Measurements from ENCODE around the gene SUMO4. TPM values are rescaled to one million over a fixed set of nuclear protein-coding genes. Genes with fewer than 3 reads are reported as not detected.

Gene SUMO4
- total RNA-seq, 4 donors from 2014 or later, result 3.3 to 6.7 (median 5.2) TPM

DNA sequence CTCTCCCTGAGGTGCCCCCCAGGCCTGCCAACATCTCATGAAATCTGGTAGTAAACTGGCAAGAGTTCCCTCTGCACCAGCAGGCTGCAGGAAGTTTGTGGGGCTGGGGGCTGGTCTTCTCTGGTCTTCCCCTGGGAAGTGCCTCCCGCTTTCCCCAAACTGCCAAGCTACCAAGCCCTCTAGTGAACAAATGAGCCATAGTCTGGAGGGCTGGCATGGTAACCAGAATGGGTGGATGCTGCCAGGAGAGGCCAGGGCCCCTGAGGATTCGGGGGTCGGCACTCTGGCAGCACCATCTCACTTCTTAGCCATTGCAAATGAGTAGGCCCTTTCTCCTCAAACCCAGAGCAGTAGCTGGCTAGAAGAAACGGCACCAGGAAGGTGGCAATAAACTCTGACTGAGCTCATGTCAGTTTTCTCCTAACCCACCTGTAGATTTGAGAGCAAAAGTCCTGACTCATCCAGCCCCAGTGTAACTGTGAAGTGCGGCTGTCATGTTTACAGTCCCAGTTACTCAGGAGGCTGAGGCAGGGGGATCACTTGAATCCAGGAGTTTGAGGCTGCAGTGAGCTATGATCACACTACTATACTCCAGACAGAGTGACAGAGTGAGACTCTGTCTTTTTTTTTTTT lies 48.9 kb downstream of the SUMO4 start:
- TF ChIP-seq, protein P1, sequence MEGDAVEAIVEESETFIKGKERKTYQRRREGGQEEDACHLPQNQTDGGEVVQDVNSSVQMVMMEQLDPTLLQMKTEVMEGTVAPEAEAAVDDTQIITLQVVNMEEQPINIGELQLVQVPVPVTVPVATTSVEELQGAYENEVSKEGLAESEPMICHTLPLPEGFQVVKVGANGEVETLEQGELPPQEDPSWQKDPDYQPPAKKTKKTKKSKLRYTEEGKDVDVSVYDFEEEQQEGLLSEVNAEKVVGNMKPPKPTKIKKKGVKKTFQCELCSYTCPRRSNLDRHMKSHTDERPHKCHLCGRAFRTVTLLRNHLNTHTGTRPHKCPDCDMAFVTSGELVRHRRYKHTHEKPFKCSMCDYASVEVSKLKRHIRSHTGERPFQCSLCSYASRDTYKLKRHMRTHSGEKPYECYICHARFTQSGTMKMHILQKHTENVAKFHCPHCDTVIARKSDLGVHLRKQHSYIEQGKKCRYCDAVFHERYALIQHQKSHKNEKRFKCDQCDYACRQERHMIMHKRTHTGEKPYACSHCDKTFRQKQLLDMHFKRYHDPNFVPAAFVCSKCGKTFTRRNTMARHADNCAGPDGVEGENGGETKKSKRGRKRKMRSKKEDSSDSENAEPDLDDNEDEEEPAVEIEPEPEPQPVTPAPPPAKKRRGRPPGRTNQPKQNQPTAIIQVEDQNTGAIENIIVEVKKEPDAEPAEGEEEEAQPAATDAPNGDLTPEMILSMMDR (IDR thresholded peaks at IDR 0.05; ENCODE audit: low read depth), result no peak

DNA sequence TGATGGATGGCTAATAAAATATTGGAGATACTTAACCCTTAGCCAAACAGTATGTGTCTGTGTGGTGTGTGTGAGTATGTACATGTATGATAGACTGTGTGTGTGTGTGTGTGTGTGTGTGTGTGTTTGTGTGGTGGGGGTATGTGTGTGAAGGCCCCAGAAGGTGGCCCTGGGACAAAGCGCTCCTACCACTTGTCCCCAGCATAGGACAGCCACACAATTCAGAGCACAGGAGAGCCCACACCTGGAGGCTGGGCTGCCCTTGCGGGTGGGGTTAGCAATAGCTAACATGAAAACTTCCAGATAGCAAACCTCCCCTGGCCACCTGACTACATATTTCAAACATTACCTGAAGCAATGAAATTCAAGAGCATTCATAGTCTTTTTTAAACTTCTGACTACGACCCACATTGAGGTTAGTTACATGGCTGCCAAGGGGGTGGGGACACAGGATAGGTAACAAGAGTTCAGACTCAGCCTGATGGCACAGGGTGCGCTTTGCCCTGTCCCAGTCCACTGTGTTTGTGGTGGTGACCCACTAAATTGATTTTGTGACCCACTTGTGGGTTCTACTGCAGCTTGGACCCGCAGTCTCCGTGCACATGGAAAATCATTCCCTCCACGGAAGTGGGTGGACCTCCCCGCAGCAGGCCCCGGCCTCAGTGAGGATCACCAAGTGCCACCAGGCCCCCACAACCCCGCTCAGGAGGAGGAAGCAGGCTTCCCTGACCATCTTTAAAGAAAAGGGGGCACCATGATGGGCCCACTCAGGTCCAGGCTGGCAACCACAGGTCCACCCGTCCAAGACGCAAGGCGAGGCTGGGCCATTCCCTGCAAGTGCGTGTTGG lies 50.0 kb downstream of the SUMO4 start:
- TF ChIP-seq, protein P1 (IDR thresholded peaks at IDR 0.05; ENCODE audit: low read depth), result no peak

Other genes starting within 250 kb of the SUMO4 start
- gene TAB2, start 82.5 kb upstream of the SUMO4 start, total RNA-seq, result 100 to 1,000 TPM in 1 of 4 donors, 10 to 100 TPM in 3; 59.2 to 121 (median 83.8) TPM
- 10 to 100 TPM in 1 of 4 donors, 1 to 10 TPM in 3; 1.8 to 11.2 (median 4.8) TPM for gene ZC3H12D, start 84.8 kb downstream of the SUMO4 start, total RNA-seq
- gene PPIL4, start 145.8 kb downstream of the SUMO4 start, total RNA-seq, result 10 to 100 TPM; 21.3 to 38.3 (median 31.4) TPM
- gene GINM1, start 166.1 kb downstream of the SUMO4 start, total RNA-seq, result 10 to 100 TPM; 50.7 to 75.5 (median 58.6) TPM
- gene KATNA1, start 248.5 kb downstream of the SUMO4 start, total RNA-seq, result 10 to 100 TPM; 15.3 to 25.4 (median 18.9) TPM

All from subcutaneous adipose tissue (tissue), 4 donors.